HepG2 (cell line): ENCODE data around the gene CARMIL1.

Experiments
- ARID5B ChIP-seq: IDR thresholded peaks from 2 replicates; pipeline ENCODE4 v1.4.0; 2020; ENCODE audit warnings: mild to moderate bottlenecking, missing genetic modification reagents
- CEBPB ChIP-seq: IDR thresholded peaks from 2 replicates; pipeline ENCODE4 v1.6.1; 2011; ENCODE audit warnings: low read depth, low read length, improper control_type of control experiment, borderline replicate concordance
- CTCF ChIP-seq: sonication (generic); formaldehyde crosslinking; IDR thresholded peaks from 2 replicates; pipeline ENCODE4 v1.5.0; 2020; ENCODE audit warnings: mild to moderate bottlenecking, missing genetic modification reagents, moderate library complexity
- IKZF1 ChIP-seq: fragments of 450-650 bp; IDR thresholded peaks from 2 replicates; pipeline ENCODE4 v1.7.1; 2016
- PREB ChIP-seq: sonication (generic); formaldehyde crosslinking; IDR thresholded peaks from 2 replicates; pipeline ENCODE4 v1.4.0; 2020; ENCODE audit warnings: missing genetic modification reagents
- TBP ChIP-seq: sonication (generic); formaldehyde crosslinking; IDR thresholded peaks from 2 replicates; pipeline ENCODE4 v1.5.0; 2020; ENCODE audit warnings: missing genetic modification reagents
- ZNF552 ChIP-seq: sonication (generic); formaldehyde crosslinking; IDR thresholded peaks from 2 replicates; pipeline ENCODE4 v1.9.0; 2022; ENCODE audit warnings: missing genetic modification reagents, mild to moderate bottlenecking, borderline replicate concordance
- ZNF768 ChIP-seq: sonication (generic); formaldehyde crosslinking; IDR thresholded peaks from 2 replicates; pipeline ENCODE4 v1.4.0; 2020; ENCODE audit warnings: missing genetic modification reagents

GRCh38 chr6:25290306-25291060, 11.3 kb downstream of the CARMIL1 start:
- TF ChIP-seq IKZF1 (no peak), ZNF768 (CRISPR knock-in tag) (no peak), ARID5B (CRISPR knock-in tag) (no peak), TBP (CRISPR knock-in tag) (no peak), ZNF552 (CRISPR knock-in tag) (no peak), CEBPB (no peak), CTCF (no peak), PREB (CRISPR knock-in tag) (no peak)
